T-helper 9 cell (primary cell): Measurements from ENCODE around the gene USP36.
A peak's percentile ranks its signal among the peaks of the same experiment; 100 is the strongest.

Experiments used
- DNase-seq: peaks from one replicate; pipeline ENCODE4 v3.0.0-alpha.2; 2020

The USP36 gene

GRCh38 chr17:78836420-78837021, 4.1 kb downstream of the USP36 start:
- DNase-seq, result no peak

- no peak for DNase-seq
Observed at GRCh38 chr17:78834571-78834970, 6.0 kb downstream of the USP36 start.

- no peak for DNase-seq
Observed at GRCh38 chr17:78832541-78832810, 8.1 kb downstream of the USP36 start.

GRCh38 chr17:78831688-78832540, 8.7 kb downstream of the USP36 start:
- no peak for DNase-seq

GRCh38 chr17:78829477-78829876, 11.1 kb downstream of the USP36 start:
- DNase-seq, result no peak

- no peak for DNase-seq
Observed at GRCh38 chr17:78828470-78829185, 12.0 kb downstream of the USP36 start.

- no peak for DNase-seq
Observed at GRCh38 chr17:78826836-78827509, 13.6 kb downstream of the USP36 start.

GRCh38 chr17:78826421-78826820, 14.2 kb downstream of the USP36 start:
- no peak for DNase-seq

GRCh38 chr17:78825696-78826095, 14.9 kb downstream of the USP36 start:
- DNase-seq, result no peak

- DNase-seq, result no peak
Observed at GRCh38 chr17:78824240-78824639, 16.4 kb downstream of the USP36 start.

- DNase-seq, result no peak
Observed at GRCh38 chr17:78823282-78824046, 17.1 kb downstream of the USP36 start.

- DNase-seq, result no peak
Observed at GRCh38 chr17:78822552-78822951, 18.1 kb downstream of the USP36 start.

GRCh38 chr17:78821961-78822360, 18.7 kb downstream of the USP36 start:
- no peak for DNase-seq

GRCh38 chr17:78820841-78821240, 19.8 kb downstream of the USP36 start:
- DNase-seq, result no peak

GRCh38 chr17:78819806-78820792, 20.5 kb downstream of the USP36 start:
- DNase-seq, result no peak

GRCh38 chr17:78819402-78819801, 21.2 kb downstream of the USP36 start:
- DNase-seq, result no peak

- DNase-seq, result peak; percentile 49
Observed at GRCh38 chr17:78818932-78819331, 21.7 kb downstream of the USP36 start.

- no peak for DNase-seq
Observed at GRCh38 chr17:78818152-78818846, 22.3 kb downstream of the USP36 start.

- peak; percentile 63 for DNase-seq
Observed at GRCh38 chr17:78817123-78817522, 23.5 kb downstream of the USP36 start.

- DNase-seq, result no peak
Observed at GRCh38 chr17:78815696-78816095, 24.9 kb downstream of the USP36 start.

- no peak for DNase-seq
Observed at GRCh38 chr17:78812855-78813254, 27.8 kb downstream of the USP36 start.
